Retinal pigment epithelial cell (primary cell): ENCODE measurements around the gene FAIM2.

Experiments
- DNase-seq: peaks from one replicate; pipeline ENCODE4 v3.0.0-alpha.2; 2010; ENCODE audit warnings: low read depth
- H3K4me3 ChIP-seq: 2 replicates; pipeline ENCODE4 v1.5.1; 2011; ENCODE audit warnings: mild to moderate bottlenecking, low read length, control low read depth, moderate library complexity
- CTCF ChIP-seq: conservative IDR thresholded peaks from 2 replicates; pipeline ENCODE4 v1.5.1; 2011; ENCODE audit warnings: low read depth, low read length, control low read depth, inconsistent platforms

The FAIM2 gene

GRCh38 chr12:49832836-49833421, 70.8 kb downstream of the FAIM2 start:
- no peak for DNase-seq
- no peak overlapping the region for H3K4me3 ChIP-seq
- TF ChIP-seq CTCF, result no peak

GRCh38 chr12:49831717-49832116, 72.0 kb downstream of the FAIM2 start:
- no peak overlapping the region for H3K4me3 ChIP-seq
- no peak for TF ChIP-seq CTCF
- DNase-seq, result no peak

GRCh38 chr12:49828133-49829091, 75.3 kb downstream of the FAIM2 start, which contains the start of gene NCKAP5L:
NCKAP5L (minus strand) TSS chr12:49828413; CDS start chr12:49804044, 24,369 bp downstream.
- DNase-seq, result peak; percentile 76
- H3K4me3 ChIP-seq, result peak within 1 kb of the TSS; percentile 77
- TF ChIP-seq CTCF, result no peak

GRCh38 chr12:49827401-49828099, 76.2 kb downstream of the FAIM2 start:
- no peak for TF ChIP-seq CTCF
- H3K4me3 ChIP-seq, result peak overlapping the region; percentile 77
- DNase-seq, result peak; percentile 46

- no peak for DNase-seq
- no peak for TF ChIP-seq CTCF
- peak overlapping the region; percentile 77 for H3K4me3 ChIP-seq
These were observed 76.7 kb downstream of the FAIM2 start for GRCh38 chr12:49827051-49827400.

- DNase-seq, result no peak
- no peak overlapping the region for H3K4me3 ChIP-seq
- no peak for TF ChIP-seq CTCF
These were observed 77.7 kb downstream of the FAIM2 start for GRCh38 chr12:49825971-49826421.
